Gastroesophageal sphincter (tissue), 4 donors: ENCODE data around the gene ZPLD1. TPM values are rescaled to one million over a fixed set of nuclear protein-coding genes. Genes with fewer than 3 reads are reported as not detected.

Experiments
- ATAC-seq: fragments of 150-250 bp; one replicate; pipeline ENCODE4 v1.9.1; 2016; ENCODE audit warnings: mild to moderate bottlenecking, moderate library complexity
- H3K27ac ChIP-seq, 4 donors: fragments of 200-600 bp; sonication (generic) in 3 of 4; 1 replicate in 3 of 4; 2 replicates in 1 of 4; pipeline ENCODE4 v1.5.1; 2016 to 2019
- H3K27me3 ChIP-seq: fragments of 200-600 bp; sonication (generic); one replicate; pipeline ENCODE4 v1.5.1; 2019
- H3K36me3 ChIP-seq, 2 donors: fragments of 200-600 bp; sonication (generic); one replicate each; pipeline ENCODE4 v1.5.1; 2019; ENCODE audit warnings: control low read depth in 1 of 2
- H3K4me1 ChIP-seq, 3 donors: fragments of 200-600 bp; sonication (generic); 1 replicate in 2 of 3; 2 replicates in 1 of 3; pipeline ENCODE4 v1.5.1; 2016 to 2019; ENCODE audit warnings: control low read depth in 2 of 3
- H3K4me3 ChIP-seq, 2 donors: fragments of 200-600 bp; sonication (generic); one replicate each; pipeline ENCODE4 v1.5.1; 2019; ENCODE audit warnings: mild to moderate bottlenecking in 1 of 2, moderate library complexity in 1 of 2
- H3K9me3 ChIP-seq, 3 donors: fragments of 200-600 bp; sonication (generic); one replicate each; pipeline ENCODE4 v1.5.1; 2017 to 2019; ENCODE audit warnings: control low read depth in 2 of 3
- EP300 ChIP-seq: sonication (generic); formaldehyde crosslinking; IDR thresholded peaks from one replicate; pipeline ENCODE4 v1.6.1; 2017; ENCODE audit warnings: antibody characterized with exemption, mild to moderate bottlenecking
- POLR2A ChIP-seq, 2 donors: fragments of 450-650 bp; IDR thresholded peaks; one replicate each; pipeline ENCODE4 v1.6.1; 2017; ENCODE audit warnings: antibody characterized with exemption in 2 of 2, mild to moderate bottlenecking in 2 of 2, moderate library complexity in 1 of 2
- POLR2AphosphoS5 ChIP-seq: sonication (generic); formaldehyde crosslinking; IDR thresholded peaks from one replicate; pipeline ENCODE4 v1.6.1; 2017; ENCODE audit warnings: antibody characterized with exemption
- WGBS, 2 donors: methylation state at CpG; one replicate each; pipeline ENCODE4 v1.1.5; 2018; ENCODE audit warnings: low coverage in 1 of 2; 5-methylcytosine and 5-hydroxymethylcytosine counted together
- total RNA-seq, 4 donors: library from RNA; depleted of rRNA; stranded (reverse); fragments of >200 nt; gene quantifications; one replicate each; pipeline ENCODE4 v1.1.0, GENCODE V29; 2016
- TF ChIP-seq, protein P1 (sequence below), 4 experiments: fragments of 200-600 bp in 2 of 4; fragments of 450-650 bp in 2 of 4; sonication (generic) in 1 of 4; IDR thresholded peaks; one replicate each; pipeline ENCODE4 v1.5.1; 2017 to 2019; ENCODE audit warnings: antibody characterized with exemption in 4 of 4, mild to moderate bottlenecking in 2 of 4, moderate library complexity in 2 of 4

The ZPLD1 gene
- total RNA-seq, 4 donors from 2014 or later, result 0.15 to 0.47 (median 0.35) TPM; not detected in 1

DNA sequence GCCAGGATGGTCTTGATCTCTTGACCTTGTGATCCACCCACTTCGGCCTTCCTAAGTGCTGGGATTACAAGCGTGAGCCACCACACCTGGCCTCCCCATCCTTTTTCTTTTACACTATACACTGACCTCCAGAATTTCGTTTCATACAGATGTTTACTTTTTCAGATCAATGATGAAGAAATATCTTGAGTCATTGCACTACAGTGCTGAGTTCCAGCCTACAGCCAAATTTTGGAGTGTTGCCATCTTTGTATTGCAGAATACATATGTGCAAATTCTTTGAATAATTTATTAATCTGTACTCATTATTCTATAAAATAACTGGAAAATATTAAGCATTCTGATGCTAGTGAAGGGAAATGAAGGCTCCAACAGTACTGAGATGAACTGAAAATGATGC lies 12.5 kb downstream of the ZPLD1 start:
- Histone ChIP-seq H3K4me3 (no peak overlapping the region), H3K9me3 (no peaks in the 10 kb centered on the region), H3K36me3 (no peaks in the 10 kb centered on the region), H3K27me3 (no peaks in the 10 kb centered on the region), H3K4me1 (no peaks in the 10 kb centered on the region), H3K27ac (no peak overlapping the region)
- ATAC-seq, result no peak
- TF ChIP-seq EP300 (no peak), POLR2AphosphoS5 (no peak), POLR2A (IDR thresholded peaks at IDR 0.05) (no peak)
- TF ChIP-seq, protein P1, sequence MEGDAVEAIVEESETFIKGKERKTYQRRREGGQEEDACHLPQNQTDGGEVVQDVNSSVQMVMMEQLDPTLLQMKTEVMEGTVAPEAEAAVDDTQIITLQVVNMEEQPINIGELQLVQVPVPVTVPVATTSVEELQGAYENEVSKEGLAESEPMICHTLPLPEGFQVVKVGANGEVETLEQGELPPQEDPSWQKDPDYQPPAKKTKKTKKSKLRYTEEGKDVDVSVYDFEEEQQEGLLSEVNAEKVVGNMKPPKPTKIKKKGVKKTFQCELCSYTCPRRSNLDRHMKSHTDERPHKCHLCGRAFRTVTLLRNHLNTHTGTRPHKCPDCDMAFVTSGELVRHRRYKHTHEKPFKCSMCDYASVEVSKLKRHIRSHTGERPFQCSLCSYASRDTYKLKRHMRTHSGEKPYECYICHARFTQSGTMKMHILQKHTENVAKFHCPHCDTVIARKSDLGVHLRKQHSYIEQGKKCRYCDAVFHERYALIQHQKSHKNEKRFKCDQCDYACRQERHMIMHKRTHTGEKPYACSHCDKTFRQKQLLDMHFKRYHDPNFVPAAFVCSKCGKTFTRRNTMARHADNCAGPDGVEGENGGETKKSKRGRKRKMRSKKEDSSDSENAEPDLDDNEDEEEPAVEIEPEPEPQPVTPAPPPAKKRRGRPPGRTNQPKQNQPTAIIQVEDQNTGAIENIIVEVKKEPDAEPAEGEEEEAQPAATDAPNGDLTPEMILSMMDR (IDR thresholded peaks at IDR 0.05), result no peak
- WGBS, 2 donors, result 54 to 61% methylated on average over 2 to 3 of the region's 3 CpGs

DNA sequence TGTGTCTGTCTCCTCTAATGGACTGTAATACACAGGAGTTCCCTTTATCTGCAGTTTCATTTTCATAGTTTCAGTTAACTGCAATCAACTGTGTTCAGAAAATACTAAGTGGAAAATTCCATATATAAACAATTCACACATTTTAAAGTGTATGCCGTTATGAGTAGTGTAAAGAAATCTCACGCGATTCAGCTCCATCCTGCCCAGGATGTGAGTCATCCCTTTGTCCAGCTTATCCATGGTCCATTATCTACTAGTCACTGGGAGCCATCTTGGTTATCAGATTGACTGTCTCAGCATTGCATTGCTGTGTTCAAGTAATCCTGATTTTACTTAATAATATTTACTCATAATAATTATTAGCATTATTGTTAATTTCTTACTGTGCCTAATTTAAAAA lies 14.5 kb downstream of the ZPLD1 start:
- no peak for TF ChIP-seq POLR2A (IDR thresholded peaks at IDR 0.05)
- TF ChIP-seq POLR2AphosphoS5, result no peak
- no peak for TF ChIP-seq EP300
- TF ChIP-seq, protein P1 (IDR thresholded peaks at IDR 0.05), result no peak
- H3K9me3 ChIP-seq, result no peaks in the 10 kb centered on the region
- no peaks in the 10 kb centered on the region for H3K36me3 ChIP-seq
- no peaks in the 10 kb centered on the region for H3K4me1 ChIP-seq
- H3K4me3 ChIP-seq, result no peak overlapping the region
- H3K27ac ChIP-seq, result no peak overlapping the region
- no peaks in the 10 kb centered on the region for H3K27me3 ChIP-seq
- 62 to 87% methylated on average over 3 of the region's 3 CpGs for WGBS, 2 donors
- ATAC-seq, result no peak

DNA sequence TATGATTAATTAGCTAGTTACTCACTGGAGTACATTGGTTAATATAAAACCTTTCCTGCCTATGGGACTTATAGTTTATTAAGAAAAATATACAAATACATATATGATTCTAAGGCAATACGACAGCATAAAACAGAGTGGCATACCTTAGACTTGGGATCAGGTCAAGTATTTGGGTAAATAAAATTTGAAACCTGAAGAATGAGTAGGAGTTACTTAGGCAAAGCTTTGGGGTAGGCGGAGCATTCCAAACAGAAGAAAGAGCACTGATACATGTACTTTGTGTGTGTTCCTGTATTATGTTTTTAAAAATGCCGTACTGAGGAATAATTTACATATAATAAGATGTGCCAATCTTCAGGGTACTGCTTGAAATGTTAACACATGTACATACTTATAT lies 15.1 kb downstream of the ZPLD1 start:
- Histone ChIP-seq H3K27ac (no peak overlapping the region), H3K4me3 (no peak overlapping the region), H3K36me3 (no peaks in the 10 kb centered on the region), H3K9me3 (no peaks in the 10 kb centered on the region), H3K27me3 (no peaks in the 10 kb centered on the region), H3K4me1 (no peaks in the 10 kb centered on the region)
- 87% methylated on average over 3 of the region's 3 CpGs for WGBS, 2 donors
- TF ChIP-seq POLR2AphosphoS5 (no peak), EP300 (no peak), POLR2A (IDR thresholded peaks at IDR 0.05) (no peak)
- TF ChIP-seq, protein P1 (IDR thresholded peaks at IDR 0.05), result no peak
- ATAC-seq, result no peak

DNA sequence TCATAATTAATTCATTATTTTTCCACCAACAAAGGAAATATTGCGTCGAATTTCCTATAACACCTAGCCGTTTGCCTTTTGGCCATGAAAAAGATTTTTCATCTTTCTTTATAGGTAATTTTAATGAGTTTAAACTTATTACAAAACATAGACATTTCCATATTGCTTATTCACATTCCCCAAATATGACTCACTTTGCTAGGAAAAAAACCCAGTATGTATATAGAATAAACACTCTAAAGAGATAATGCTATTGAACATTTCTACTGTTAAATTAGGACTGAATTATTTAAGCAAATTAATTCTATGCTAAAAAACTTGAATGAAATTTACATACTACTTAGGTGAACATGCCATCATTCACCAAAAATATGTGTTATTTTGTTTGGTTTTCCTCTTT lies 16.2 kb downstream of the ZPLD1 start:
- no peaks in the 10 kb centered on the region for H3K36me3 ChIP-seq
- TF ChIP-seq POLR2A (IDR thresholded peaks at IDR 0.05), result no peak
- TF ChIP-seq, protein P1 (IDR thresholded peaks at IDR 0.05), result no peak
- no peak for TF ChIP-seq EP300
- TF ChIP-seq POLR2AphosphoS5, result no peak
- 91 to 92% methylated on average over 3 of the region's 3 CpGs for WGBS, 2 donors
- H3K4me1 ChIP-seq, result no peaks in the 10 kb centered on the region
- no peak overlapping the region for H3K27ac ChIP-seq
- no peak for ATAC-seq
- H3K9me3 ChIP-seq, result no peaks in the 10 kb centered on the region
- H3K4me3 ChIP-seq, result no peak overlapping the region
- no peaks in the 10 kb centered on the region for H3K27me3 ChIP-seq

DNA sequence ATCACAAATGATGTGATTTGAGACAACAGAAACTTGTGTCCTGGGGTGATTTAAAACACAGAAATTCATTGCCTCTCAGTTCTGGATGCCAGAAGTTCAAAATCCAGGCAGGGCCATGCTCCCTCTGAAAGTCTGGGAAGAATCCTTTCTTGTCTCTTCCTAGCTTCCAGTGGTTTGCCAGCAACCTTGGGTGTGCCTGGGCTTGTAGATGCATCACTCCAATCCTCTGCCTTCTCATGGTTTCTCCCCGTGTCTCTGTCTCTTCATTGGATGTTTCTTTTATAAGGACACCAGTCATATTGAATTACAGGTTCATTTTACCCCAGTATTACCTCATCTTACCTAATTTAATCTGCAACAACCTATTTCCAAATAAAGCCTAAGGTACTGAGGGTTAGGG lies 16.7 kb downstream of the ZPLD1 start:
- H3K27me3 ChIP-seq, result no peaks in the 10 kb centered on the region
- H3K4me3 ChIP-seq, result no peak overlapping the region
- TF ChIP-seq POLR2AphosphoS5, result no peak
- no peak for TF ChIP-seq EP300
- TF ChIP-seq, protein P1 (IDR thresholded peaks at IDR 0.05), result no peak
- TF ChIP-seq POLR2A (IDR thresholded peaks at IDR 0.05), result no peak
- no peak overlapping the region for H3K27ac ChIP-seq
- 60 to 88% methylated on average over 1 of the region's 1 CpG for WGBS, 2 donors
- no peaks in the 10 kb centered on the region for H3K36me3 ChIP-seq
- no peak for ATAC-seq
- no peaks in the 10 kb centered on the region for H3K4me1 ChIP-seq
- no peaks in the 10 kb centered on the region for H3K9me3 ChIP-seq
